ENCODE results near the gene OR8A1. TPM values are rescaled to one million over a fixed set of nuclear protein-coding genes. Genes with fewer than 3 reads are reported as not detected.
"Not testable (repeated sequence)": the region's sequence is repeated elsewhere in the genome, so short reads cannot be mapped to it uniquely, and the experiment has no call there.

Gene OR8A1
- total RNA-seq, 1 donor from 2014 or later, result not detected

DNA sequence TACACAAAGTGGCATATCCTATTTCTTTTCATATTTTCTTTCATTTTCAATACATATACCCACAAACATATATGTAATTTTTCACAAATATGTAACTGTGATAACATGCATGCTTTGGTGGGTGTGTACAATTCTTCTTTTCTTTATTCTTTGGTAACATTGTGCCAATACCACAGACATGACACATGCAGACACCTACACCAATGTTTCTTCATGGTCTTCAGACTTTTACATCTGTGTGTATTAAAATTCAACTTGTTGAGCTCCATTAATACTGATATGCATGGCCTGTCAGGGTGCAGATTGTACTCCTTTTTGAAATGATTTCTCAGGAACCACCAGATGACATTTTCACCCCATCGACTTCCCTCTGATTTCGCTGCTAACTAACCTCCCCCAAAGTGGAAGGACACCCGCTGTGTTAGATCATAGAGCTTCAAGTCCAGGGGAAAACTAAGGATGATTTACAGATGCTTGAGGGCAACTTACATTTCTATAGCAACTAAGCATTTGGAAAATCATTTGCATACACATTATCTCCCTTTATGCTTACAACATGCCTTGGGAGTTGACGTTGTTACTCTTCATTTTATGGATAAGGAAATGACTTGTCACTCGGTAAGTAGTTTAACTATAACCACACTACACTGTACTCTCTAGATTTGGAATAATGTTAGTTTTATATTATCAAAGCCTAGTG, 31.0 kb downstream of the OR8A1 start:
- Histone ChIP-seq H3K27ac (replicated peaks) (no peak overlapping the region), H3K4me1 (no peaks in the 10 kb centered on the region), H3K27me3 (ENCODE audit: low read depth) (peaks cover 39% of the 10 kb centered on the region), H3K9me3 (replicated peaks) (no peaks in the 10 kb centered on the region), H3K36me3 (no peaks in the 10 kb centered on the region), H3K4me3 (no peak overlapping the region)
- no peak for DNase-seq
- intact Hi-C loops (cut with micrococcal nuclease), result no loop called here
- TF ChIP-seq, protein P1, sequence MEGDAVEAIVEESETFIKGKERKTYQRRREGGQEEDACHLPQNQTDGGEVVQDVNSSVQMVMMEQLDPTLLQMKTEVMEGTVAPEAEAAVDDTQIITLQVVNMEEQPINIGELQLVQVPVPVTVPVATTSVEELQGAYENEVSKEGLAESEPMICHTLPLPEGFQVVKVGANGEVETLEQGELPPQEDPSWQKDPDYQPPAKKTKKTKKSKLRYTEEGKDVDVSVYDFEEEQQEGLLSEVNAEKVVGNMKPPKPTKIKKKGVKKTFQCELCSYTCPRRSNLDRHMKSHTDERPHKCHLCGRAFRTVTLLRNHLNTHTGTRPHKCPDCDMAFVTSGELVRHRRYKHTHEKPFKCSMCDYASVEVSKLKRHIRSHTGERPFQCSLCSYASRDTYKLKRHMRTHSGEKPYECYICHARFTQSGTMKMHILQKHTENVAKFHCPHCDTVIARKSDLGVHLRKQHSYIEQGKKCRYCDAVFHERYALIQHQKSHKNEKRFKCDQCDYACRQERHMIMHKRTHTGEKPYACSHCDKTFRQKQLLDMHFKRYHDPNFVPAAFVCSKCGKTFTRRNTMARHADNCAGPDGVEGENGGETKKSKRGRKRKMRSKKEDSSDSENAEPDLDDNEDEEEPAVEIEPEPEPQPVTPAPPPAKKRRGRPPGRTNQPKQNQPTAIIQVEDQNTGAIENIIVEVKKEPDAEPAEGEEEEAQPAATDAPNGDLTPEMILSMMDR (IDR thresholded peaks at IDR 0.05; ENCODE audit: borderline replicate concordance), result no peak

DNA sequence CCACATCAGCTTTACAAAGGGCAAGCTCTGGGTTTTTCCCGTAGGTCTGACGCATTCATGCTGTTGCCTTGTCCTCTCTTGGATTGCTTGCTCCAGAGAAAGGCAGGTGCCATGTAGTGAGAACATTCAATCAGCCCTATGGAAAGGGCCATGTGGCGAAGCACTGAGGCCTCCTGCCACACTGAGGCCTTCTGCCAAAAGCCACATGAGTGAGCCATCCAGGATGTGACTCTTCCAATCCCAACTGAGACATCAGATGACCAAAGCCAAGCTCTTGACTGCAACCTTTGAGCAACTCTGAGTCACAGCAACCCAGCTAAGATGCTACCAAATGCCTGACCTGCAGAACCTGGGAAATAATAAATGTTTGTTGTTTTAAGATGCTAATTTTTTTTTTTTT, 32.4 kb downstream of the OR8A1 start:
- Histone ChIP-seq H3K4me3 (no peak overlapping the region), H3K27ac (replicated peaks) (no peak overlapping the region), H3K36me3 (no peaks in the 10 kb centered on the region), H3K27me3 (ENCODE audit: low read depth) (peaks cover 26% of the 10 kb centered on the region), H3K4me1 (no peaks in the 10 kb centered on the region), H3K9me3 (replicated peaks) (no peaks in the 10 kb centered on the region)
- intact Hi-C loops (cut with micrococcal nuclease), result no loop called here
- no peak for DNase-seq
- TF ChIP-seq, protein P1 (IDR thresholded peaks at IDR 0.05; ENCODE audit: borderline replicate concordance), result no peak

DNA sequence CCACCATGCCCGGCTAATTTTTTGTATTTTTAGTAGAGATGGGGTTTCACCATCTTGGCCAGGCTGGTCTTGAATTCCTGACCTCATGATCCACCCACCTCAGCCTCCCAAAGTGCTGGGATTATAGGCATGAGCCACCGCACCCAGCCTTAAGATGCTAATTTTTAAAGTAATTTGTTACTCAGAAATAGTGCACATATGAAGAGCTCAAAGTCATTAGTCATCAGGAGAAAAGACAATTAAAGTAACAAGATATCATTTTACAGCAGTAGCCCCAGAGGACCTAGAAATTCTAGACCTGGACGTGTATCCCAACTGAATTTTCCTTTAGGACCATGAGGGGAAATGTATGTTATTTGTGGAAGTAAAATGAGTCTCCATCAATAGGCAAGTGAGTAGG, 32.9 kb downstream of the OR8A1 start:
- H3K36me3 ChIP-seq; H3K4me3 ChIP-seq; DNase-seq; H3K4me1 ChIP-seq; H3K27ac ChIP-seq (replicated peaks); H3K9me3 ChIP-seq (replicated peaks); intact Hi-C loops (cut with micrococcal nuclease): not testable (repeated sequence)
- H3K27me3 ChIP-seq (ENCODE audit: low read depth), result peaks cover 20% of the 10 kb centered on the region

DNA sequence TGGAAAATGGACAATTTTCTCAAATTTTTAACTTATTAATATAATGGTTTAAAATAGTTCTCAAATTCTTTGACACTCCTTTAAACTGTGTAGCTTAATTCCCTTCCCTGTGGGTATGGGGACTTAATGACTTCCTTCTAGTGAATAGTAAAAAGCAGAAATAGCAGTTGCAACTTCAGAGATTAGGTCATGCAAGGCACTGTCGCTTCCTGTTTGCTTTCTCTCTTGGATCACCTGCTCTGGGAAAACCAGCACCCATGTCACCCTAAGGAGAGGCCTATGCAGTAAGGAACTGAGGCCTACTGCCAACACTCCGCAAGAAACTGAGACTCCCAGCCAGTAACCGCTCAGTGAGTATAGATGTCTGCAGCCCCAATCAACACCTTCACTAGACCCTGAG, 35.9 kb downstream of the OR8A1 start:
- Histone ChIP-seq H3K9me3 (replicated peaks) (no peaks in the 10 kb centered on the region), H3K27ac (replicated peaks) (no peak overlapping the region), H3K4me3 (no peak overlapping the region), H3K27me3 (ENCODE audit: low read depth) (no peaks in the 10 kb centered on the region), H3K36me3 (no peaks in the 10 kb centered on the region), H3K4me1 (no peaks in the 10 kb centered on the region)
- DNase-seq, result no peak
- intact Hi-C loops (cut with micrococcal nuclease), result no loop called here
- TF ChIP-seq, protein P1 (IDR thresholded peaks at IDR 0.05; ENCODE audit: borderline replicate concordance), result no peak

DNA sequence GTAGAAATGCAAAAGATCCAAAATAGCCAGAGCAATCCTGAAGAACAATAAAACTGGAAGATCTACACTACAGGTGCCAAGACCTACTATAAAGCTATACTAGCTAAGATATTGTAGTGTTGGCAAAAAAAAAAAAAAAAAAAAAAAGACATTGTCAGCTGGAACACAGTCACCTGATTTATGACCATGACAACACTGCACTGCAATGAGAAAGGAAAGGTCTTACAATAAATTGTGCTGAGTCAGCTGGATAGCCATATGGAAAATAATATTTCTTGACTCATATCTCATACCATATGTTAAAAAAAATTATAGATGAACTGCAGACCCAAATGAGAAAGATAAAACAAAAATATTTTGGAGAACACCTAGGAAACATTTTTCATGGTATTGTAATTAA, 38.4 kb downstream of the OR8A1 start:
- Histone ChIP-seq H3K9me3 (replicated peaks) (no peaks in the 10 kb centered on the region), H3K4me1 (no peaks in the 10 kb centered on the region), H3K27me3 (ENCODE audit: low read depth) (peaks cover 9% of the 10 kb centered on the region), H3K36me3 (no peaks in the 10 kb centered on the region), H3K4me3 (no peak overlapping the region), H3K27ac (replicated peaks) (no peak overlapping the region)
- intact Hi-C loops (cut with micrococcal nuclease), result no loop called here
- no peak for DNase-seq
- TF ChIP-seq, protein P1 (IDR thresholded peaks at IDR 0.05; ENCODE audit: borderline replicate concordance), result no peak

DNA sequence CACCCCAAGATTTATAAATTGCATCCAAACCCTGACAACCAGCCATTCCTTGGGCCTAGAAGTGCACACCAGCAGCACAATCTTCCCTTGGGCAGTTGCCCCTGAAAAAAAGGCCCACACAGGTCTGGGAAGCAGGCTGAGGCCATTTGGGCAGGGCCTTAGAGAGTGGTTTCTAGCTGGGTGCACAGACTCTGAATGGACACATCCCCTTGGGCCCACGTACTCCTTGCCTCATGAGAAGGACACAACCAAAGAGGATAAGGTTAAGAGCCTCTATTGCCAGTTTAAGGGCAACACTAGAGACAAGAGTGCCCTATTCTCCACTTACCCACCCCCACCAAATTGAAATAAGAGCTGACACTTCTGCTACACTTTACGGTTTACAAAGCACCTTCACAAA, 40.5 kb downstream of the OR8A1 start:
- Histone ChIP-seq H3K27me3 (ENCODE audit: low read depth) (peaks cover 30% of the 10 kb centered on the region), H3K36me3 (no peaks in the 10 kb centered on the region), H3K27ac (replicated peaks) (no peak overlapping the region), H3K9me3 (replicated peaks) (no peaks in the 10 kb centered on the region), H3K4me3 (no peak overlapping the region), H3K4me1 (no peaks in the 10 kb centered on the region)
- DNase-seq, result no peak
- TF ChIP-seq, protein P1 (IDR thresholded peaks at IDR 0.05; ENCODE audit: borderline replicate concordance), result no peak
- intact Hi-C loops (cut with micrococcal nuclease), result no loop called here
